ENCODE results near the gene PITPNC1.
A peak's percentile ranks its signal among the peaks of the same experiment; 100 is the strongest.
"Not testable (repeated sequence)": the region's sequence is repeated elsewhere in the genome, so short reads cannot be mapped to it uniquely, and the experiment has no call there.

The PITPNC1 gene

DNA sequence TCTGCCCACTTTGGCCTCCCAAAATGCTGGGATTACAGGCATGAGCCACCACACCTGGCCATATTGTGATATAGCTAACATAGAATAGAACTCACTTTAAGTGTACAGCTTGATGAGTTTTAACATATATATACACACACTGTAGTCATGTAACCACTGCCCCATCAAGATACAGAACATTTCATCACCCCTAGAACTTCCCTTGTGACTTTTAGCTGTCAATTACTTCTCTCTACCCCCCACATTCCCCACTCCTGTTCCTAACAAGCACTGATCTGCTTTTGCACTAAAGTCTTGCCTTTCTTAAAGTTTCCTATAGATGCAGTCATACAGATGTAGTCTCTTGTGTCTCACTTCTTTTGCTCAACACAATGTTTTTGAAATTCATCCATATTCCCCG is 93.1 kb downstream of the PITPNC1 start:
- no peak overlapping the region for H3K4me3 ChIP-seq (replicated peaks; ENCODE audit: low read depth, low read length)
- DNase-seq (ENCODE audit: extremely low read depth, low read depth), result no peak
- TF ChIP-seq, protein P1, sequence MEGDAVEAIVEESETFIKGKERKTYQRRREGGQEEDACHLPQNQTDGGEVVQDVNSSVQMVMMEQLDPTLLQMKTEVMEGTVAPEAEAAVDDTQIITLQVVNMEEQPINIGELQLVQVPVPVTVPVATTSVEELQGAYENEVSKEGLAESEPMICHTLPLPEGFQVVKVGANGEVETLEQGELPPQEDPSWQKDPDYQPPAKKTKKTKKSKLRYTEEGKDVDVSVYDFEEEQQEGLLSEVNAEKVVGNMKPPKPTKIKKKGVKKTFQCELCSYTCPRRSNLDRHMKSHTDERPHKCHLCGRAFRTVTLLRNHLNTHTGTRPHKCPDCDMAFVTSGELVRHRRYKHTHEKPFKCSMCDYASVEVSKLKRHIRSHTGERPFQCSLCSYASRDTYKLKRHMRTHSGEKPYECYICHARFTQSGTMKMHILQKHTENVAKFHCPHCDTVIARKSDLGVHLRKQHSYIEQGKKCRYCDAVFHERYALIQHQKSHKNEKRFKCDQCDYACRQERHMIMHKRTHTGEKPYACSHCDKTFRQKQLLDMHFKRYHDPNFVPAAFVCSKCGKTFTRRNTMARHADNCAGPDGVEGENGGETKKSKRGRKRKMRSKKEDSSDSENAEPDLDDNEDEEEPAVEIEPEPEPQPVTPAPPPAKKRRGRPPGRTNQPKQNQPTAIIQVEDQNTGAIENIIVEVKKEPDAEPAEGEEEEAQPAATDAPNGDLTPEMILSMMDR (IDR thresholded peaks at IDR 0.05; ENCODE audit: low read depth, low read length, missing control alignments), result no peak

DNA sequence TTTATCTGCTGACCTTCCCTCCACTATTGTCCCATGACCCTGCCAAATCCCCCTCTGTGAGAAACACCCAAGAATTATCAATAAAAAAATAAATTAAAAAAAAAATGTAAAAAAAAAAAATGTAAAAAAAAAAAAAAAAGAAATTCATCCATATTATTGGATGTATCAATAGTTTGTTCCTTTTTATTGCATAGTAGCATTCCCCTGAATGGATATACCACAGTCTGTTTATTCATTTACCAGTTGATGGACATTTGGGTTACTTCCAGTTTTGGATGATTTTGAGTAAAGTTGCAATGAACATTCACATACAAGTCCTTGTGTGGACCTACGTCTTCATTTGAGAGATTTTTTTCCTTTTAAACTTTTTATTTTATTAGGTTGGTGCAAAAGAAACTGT is 94.0 kb downstream of the PITPNC1 start:
- TF ChIP-seq, protein P1 (IDR thresholded peaks at IDR 0.05; ENCODE audit: low read depth, low read length, missing control alignments), result no peak
- no peak overlapping the region for H3K4me3 ChIP-seq (replicated peaks; ENCODE audit: low read depth, low read length)
- no peak for DNase-seq (ENCODE audit: extremely low read depth, low read depth)

DNA sequence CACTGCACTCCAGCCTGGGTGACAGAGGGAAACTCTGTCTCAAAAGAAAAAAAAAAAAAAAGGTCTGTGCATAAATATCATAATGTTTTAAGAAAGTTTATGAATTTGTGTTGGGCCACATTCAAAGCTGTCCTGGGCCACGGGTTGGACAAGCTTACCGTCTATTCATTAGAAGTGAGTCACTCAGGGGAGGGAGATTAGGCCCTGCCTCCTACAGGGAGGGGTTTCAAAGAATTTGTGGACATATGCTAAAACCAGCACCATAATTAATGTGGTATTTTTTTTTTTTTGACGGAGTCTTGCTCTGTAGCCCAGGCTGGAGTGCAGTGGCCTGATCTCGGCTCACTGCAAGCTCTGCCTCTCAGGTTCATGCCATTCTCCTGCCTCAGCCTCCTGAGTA is 95.5 kb downstream of the PITPNC1 start:
- not testable (repeated sequence) for DNase-seq (ENCODE audit: extremely low read depth, low read depth); H3K4me3 ChIP-seq (replicated peaks; ENCODE audit: low read depth, low read length)

DNA sequence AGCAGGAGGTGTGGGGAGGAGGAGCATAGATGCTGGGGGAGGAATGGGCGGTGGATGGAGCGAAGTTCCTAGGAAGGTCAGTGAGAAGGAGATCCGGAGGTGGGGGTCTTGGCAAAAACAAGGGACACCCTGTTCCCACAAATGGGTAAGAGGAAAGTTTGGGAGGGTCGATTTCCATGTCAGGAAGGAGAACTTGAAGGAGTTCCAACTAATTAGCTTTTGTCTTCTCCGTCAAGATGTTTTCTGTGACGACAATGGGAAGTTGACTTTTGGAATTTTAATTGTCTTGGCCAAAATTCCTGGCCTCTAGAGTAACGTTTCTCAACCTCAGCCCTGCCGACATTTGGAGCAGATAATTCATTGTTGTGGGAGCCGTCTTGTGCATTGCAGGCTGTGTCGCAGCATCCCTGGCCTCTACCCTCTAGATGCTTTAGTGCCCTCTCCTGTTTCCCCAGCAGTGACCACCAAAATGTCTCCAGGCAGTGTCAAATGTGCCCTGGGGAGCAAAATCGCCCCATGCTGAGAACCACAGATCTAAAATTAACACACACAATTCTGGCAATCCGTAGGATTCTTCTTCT is 97.1 kb downstream of the PITPNC1 start:
- TF ChIP-seq, protein P1 (IDR thresholded peaks at IDR 0.05; ENCODE audit: low read depth, low read length, missing control alignments), result no peak
- no peak overlapping the region for H3K4me3 ChIP-seq (replicated peaks; ENCODE audit: low read depth, low read length)
- DNase-seq (ENCODE audit: extremely low read depth, low read depth), result no peak

DNA sequence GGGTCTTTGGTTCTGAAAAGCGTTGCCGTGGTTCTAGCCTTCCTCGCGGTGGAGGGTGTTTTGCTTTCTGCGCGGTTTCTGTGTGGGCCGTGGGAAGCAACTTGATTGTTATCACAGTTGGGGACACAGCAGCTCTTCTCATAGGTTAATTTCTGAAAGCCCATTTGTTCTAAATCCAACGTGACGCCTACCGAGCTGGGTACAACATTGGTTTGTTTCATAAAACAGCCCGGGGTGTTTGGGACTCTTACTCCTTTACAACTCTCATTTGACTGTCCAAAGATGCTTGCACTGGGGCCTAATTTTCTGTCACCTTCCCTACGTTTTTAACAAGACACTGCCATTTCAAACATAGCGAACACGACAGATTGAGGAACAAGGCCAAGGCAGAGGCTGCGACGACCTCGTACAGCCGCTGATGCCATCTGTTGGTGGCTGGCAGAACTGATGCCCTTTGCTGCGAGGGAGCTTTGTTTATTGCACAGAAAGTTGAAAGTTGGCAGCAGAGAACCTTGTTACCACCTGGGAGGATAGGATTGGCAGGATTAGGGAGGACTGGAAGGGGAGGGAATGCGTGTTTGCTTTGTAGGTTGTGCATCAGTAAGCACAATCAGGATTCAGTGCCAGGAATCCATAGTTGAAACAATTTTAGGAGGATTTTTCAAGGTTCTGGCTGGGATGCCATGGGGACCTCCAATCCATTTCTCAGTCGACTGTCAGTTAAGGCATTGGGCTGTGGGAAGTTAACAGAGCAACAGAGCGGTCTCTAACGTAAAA is 98.3 kb downstream of the PITPNC1 start:
- TF ChIP-seq, protein P1 (IDR thresholded peaks at IDR 0.05; ENCODE audit: low read depth, low read length, missing control alignments), result peak; percentile 91
- H3K4me3 ChIP-seq (replicated peaks; ENCODE audit: low read depth, low read length), result no peak overlapping the region
- peak; percentile 52 for DNase-seq (ENCODE audit: extremely low read depth, low read depth)

DNA sequence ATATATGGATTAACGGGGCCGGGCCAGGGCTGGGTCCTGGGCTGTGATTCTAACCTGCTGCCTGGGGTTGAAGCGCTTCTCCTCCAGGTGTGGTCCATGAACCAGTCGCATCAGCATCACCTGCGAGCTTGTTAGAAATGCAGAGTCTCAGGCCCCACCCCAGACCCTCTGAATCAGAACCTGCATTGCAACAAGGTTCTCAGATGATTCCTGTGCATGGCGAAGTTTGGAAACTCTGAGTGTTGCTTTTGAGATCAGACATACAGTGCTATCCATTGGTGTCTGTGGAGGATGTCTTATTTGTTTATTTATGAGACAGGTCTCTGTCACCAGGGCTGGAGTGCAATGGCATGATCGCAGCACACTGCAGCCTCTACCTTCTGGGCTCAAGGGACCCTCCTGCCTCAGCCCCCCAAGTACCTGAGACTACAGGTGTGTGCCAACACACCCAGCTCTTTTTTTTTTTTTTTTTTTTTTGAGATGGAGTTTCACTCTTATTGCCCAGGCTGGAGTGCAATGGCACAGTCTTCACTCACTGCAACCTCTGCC is 99.8 kb downstream of the PITPNC1 start:
- no peak for DNase-seq (ENCODE audit: extremely low read depth, low read depth)
- TF ChIP-seq, protein P1 (IDR thresholded peaks at IDR 0.05; ENCODE audit: low read depth, low read length, missing control alignments), result no peak
- H3K4me3 ChIP-seq (replicated peaks; ENCODE audit: low read depth, low read length), result no peak overlapping the region

DNA sequence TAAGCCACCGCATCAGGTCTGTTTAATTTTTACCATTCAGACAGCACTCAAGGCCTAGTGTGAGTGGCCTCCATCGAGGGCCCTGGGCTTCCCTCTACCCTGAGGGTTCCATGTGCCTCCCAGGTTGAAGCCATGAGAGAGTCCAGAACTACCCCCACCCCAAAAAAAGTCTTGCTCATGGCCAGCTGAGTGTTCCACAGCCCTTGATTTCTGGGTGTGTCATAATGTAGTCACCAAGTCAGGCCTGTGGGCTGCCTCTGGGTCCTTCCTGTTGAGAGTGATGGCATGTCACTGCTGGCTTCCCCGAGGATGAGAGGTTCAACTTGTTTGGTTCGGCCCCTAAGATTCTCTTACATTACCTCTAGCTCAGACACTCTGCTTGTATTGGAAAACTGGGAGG is 100.6 kb downstream of the PITPNC1 start:
- H3K4me3 ChIP-seq (replicated peaks; ENCODE audit: low read depth, low read length), result no peak overlapping the region
- no peak for DNase-seq (ENCODE audit: extremely low read depth, low read depth)
- TF ChIP-seq, protein P1 (IDR thresholded peaks at IDR 0.05; ENCODE audit: low read depth, low read length, missing control alignments), result no peak
